Right hindlimb (tissue), 1 donor: ENCODE data around the gene CYS1.

Experiments
- DNase-seq: peaks from one replicate; pipeline ENCODE4 v3.0.0-alpha.2; 2018

Gene CYS1

GRCh38 chr2:10091182-10091888, 11.1 kb upstream of the CYS1 start:
- DNase-seq = no peak

DNA sequence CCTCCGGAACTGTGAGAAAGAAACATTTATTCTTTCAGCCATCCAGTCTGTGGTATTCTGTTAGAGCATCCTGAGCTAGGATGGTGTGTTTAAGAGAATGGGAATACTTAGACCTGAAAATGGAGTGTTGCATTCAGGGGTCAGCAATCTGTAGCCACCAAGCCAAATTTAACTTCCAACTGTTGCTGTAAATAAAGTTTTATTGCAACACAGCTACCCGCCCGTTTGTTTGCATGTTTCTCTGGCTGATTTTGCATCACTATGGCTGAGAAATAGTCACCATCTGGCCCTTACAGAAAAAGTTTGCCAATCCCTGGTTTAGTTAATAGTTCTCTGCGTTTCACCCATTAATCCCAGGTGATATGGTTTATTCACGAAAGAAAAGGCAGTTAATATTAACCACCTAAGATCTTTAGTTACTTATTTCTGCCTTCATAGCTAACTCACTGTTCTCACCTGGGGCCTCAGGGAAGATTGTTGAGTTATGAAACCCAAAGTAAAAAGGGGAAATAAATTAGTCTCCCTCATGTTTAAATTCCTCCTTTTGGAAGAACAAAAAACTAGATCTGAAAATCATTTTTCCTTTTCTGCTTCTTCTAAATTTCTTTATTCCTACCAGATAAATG, 9.5 kb upstream of the CYS1 start:
- DNase-seq = no peak

DNA sequence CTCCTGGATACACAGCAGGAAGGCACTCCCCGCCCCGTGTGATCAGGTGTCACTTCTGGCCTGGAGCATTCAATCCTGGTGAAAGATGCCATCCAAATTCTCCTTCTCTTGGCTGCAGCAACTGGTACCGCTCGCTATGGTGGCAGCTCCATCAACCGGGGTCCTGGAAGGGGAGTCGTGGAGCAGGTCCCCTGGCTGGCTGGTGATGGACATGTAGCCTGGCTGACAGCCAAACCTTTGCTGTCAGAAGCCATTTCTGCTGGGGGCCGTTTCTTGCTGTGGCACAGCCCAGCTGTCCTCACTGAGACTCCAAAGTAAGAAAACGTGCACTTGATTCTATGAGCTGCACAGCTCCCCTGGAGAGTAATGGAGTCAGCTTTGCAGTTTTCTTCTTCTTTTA, 7.1 kb upstream of the CYS1 start:
- no peak for DNase-seq

DNA sequence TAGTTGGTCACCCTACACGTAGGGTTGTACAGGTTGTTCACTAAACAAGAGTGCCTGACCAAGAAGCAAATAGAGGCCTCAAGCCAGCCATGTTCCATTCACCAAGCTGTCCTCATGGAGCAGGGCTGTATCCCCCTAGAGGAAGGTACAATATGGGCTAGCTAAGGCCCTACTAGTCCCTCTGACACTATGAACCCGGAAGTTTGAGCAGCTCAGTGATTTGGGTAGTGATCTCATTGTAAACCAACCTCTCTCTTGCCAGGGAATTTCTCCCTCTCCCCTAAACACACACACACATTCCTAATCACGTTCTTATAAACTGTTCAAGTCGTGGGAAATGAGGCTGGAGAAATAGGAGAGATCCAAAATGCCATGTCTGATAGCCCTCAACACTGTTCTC, 6.7 kb upstream of the CYS1 start:
- no peak for DNase-seq

- no peak for DNase-seq
Measured at GRCh38 chr2:10085668-10086059, 5.5 kb upstream of the CYS1 start.

DNA sequence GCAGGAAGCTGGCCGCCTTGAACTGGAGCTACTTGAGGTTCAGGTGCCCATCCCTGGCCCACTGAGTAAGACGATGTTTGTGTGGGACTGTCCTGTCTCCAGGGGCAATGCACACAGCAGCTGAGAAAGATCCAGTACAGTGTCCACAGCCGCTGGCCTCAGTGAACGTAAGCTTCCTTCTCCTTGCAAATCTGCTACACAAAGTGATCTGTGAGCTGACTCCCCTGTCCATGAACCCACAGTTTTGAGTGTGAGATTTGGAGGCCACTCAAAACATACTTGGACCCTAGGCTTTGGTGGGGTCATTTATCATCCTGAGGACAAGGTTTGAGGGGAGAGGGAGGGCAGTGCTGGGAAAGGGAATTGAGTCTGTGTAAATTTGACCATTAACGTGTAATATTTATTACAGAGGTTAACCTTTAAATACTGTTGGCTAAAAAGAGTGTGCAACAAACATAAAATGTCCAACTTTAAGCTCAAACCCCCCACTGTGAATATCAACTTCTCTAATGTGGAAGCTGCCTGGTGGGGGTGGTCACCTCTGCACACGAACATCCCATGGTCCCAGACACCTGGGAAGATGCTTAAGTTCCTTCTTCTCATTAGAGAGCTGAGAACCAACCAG, 4.9 kb upstream of the CYS1 start:
- DNase-seq = no peak

GRCh38 chr2:10084223-10084865, 4.1 kb upstream of the CYS1 start:
- DNase-seq = no peak

DNA sequence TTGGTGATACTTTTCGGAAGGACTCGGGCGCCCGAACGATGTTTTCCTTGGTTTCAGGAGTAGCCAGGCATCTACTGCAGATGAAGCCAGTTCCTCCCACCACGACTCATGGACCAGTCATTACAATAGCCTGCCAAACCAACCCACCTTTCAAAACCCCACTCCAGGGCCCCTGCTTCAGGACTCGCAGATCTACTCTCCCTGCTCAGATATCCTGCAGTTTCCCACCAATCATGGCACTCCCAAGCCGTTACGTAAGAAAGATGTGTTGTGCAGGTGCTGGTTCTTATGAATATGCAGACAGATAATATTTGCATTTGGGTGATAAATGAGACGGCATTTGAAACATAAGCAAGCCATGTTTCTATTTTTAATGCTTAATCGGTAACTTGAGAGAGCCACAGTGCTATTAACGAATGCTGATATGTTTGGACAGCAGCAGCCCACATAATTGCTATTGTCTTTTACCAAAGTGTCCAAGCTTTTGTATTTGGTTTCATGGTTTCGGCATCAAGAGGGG, 3.5 kb upstream of the CYS1 start:
- no peak for DNase-seq

- peak; percentile 50 for DNase-seq
Measured at GRCh38 chr2:10083046-10083445, 2.8 kb upstream of the CYS1 start.

DNA sequence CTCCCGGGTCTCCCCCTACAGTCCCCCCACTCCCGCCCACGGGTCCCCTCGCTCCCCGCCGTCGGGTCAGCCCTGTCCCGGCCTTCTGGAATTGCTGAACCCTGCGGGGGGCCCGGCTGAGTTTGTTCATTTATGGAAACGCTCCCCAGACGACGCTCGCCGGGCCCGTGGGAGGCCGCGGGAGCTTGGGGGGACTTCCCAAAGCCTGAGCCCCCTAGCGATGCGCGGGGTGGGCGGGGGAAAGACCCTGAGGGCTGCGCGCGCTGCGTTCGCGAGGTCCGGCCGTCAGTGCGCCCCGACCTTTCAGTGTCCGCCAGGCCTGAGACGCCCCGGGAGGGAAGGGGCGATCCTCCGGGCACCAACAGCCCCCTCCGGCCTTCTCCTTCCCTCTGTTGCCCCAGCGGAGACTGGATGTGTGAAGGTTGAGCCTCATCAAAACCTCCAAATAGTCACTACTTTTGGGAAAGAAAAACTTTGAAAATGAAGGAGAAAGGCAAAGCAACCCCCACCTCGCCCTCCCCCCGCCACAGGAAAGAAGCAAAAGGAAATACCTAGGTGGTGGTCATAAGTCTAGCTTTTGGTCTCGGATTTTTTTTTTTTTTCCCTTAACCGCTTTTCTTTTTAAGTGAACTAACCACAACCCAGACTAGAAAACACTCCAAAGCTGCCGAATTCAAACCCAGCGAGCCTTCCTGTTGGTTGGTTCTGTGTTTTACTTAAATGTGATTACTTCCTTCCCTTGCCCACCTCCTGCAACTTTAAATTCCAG, 509 bp upstream of the CYS1 start:
- no peak for DNase-seq

- peak; percentile 62 for DNase-seq
Measured at GRCh38 chr2:10079266-10079869, 843 bp downstream of the CYS1 start.

GRCh38 chr2:10078704-10079265, 1.4 kb downstream of the CYS1 start:
- DNase-seq = no peak

- no peak for DNase-seq
Measured at GRCh38 chr2:10078001-10078400, 2.2 kb downstream of the CYS1 start.

GRCh38 chr2:10076988-10077527, 3.2 kb downstream of the CYS1 start:
- no peak for DNase-seq

GRCh38 chr2:10076511-10076910, 3.7 kb downstream of the CYS1 start:
- no peak for DNase-seq

DNA sequence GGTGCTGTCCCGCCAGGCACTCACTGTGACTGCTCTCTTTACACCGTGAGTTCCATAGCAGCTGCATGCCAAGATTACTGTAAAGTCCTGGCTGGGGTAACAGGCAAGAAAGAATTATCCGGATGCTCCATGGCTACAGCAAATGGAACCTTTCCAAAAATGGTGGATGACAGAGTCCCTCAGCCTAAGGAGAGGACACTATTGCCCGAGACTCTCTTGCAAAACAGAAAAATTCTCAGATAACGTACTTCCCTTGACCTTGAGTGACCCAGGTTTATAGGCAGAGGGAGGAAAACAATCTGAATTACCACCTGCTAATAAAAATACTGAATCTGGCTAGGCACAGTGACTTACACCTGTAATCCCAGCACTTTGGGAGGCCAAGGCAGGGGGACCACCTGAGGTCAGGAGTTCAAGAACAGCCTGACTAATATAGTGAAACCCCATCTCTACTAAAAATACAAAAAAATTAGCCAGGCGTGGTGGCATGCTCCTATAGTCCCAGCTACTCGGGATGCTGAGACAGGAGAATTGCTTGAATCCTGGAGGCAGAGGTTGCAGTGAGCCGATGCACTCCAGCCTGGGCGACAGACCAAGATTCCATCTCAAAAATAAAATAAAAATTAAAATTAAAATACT, 4.5 kb downstream of the CYS1 start:
- no peak for DNase-seq

- DNase-seq = no peak
Measured at GRCh38 chr2:10075101-10075500, 5.1 kb downstream of the CYS1 start.

GRCh38 chr2:10073706-10074105, 6.5 kb downstream of the CYS1 start:
- DNase-seq = no peak

DNA sequence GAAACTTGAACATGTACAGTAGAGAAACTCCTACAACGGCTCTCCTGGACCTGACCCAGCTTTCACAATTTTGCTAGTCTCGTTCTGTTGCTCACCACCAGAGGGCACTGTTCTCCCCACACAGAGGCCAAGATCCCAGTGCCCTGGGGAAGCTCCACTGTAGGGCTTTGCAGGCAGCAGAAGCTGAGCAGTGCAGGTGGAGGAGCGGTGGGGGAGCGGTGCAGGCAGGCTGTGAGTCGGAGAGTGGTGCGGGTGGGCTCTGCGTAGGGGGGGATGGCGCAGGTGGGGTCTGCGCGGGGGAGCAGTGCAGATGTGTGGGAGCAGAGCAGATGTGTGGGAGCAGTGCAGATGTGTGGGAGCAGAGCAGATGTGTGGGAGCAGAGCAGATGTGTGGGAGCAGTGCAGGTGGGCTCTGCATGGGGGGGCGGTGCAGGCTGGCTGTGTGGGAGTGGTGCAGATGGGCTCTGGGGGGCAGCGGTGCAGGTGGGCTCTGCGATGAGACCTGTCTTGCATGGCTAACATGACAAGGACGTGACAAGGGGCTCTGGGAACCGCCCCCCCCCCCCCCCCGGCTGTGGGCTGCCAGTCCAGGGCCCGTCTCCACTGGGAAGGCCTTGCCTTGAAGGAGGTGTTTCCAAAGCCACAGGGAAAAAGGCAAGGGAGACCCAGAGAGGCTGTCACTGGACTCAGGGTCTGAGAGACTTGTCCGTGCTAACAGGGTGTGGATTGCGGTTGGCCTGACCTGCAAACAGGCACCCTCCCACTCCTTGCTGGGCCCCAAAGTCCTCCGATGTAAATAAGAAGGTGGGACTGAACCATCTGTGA, 7.3 kb downstream of the CYS1 start:
- peak; percentile 90 for DNase-seq

DNA sequence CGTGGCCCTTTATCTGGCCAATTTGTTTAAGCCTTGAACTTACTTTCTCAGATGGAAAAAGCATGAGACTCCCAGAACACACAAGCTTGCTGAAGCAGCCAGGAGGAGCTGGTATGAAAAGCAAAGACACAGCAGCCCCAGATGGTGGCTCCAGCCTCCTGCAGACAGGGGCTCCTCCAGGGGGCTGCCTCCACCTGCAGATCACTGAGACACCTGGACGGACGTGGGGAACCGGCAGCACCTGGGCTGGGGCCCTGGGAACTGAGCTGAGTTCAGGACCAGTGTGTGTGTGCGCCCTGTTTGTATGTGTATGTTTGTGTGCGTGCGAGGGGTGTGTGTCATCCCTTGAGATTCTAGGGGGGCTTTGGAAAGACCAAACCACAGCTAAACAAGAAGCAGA, 8.6 kb downstream of the CYS1 start:
- DNase-seq = no peak
